ENCODE results near the gene MAMDC4.

- TF ChIP-seq CTCF (IDR thresholded peaks at IDR 0.05) (no peak), EP300 (IDR thresholded peaks at IDR 0.05) (no peak), POLR2A (IDR thresholded peaks at IDR 0.05) (no peak)
Observed at GRCh38 chr9:136885950-136886578, 33.9 kb downstream of the MAMDC4 start, which contains the start of gene TRAF2.

All from sigmoid colon (tissue), 4 donors.